Liver (tissue), 9 donors: ENCODE data around the gene SAXO2. TPM values are rescaled to one million over a fixed set of nuclear protein-coding genes. Genes with fewer than 3 reads are reported as not detected.
"Not testable (repeated sequence)": the region's sequence is repeated elsewhere in the genome, so short reads cannot be mapped to it uniquely, and the experiment has no call there.

Experiments used
- DNase-seq: peaks from one replicate; pipeline ENCODE4 v3.0.0-alpha.2; 2017; ENCODE audit warnings: low spot score
- H3K27ac ChIP-seq, 2 donors: one replicate each; pipeline ENCODE4 v1.7.0; 2013; ENCODE audit warnings: inconsistent platforms in 2 of 2, low read length in 2 of 2, control low read depth in 1 of 2, low read depth in 1 of 2, mild to moderate bottlenecking in 1 of 2
- H3K27me3 ChIP-seq, 4 donors: one replicate each; pipeline versions ENCODE4 v1.6.1 to v1.7.0; 2013; ENCODE audit warnings: low read length in 3 of 4, inconsistent platforms in 1 of 4, mild to moderate bottlenecking in 1 of 4, moderate library complexity in 1 of 4; ENCODE audit not compliant: control insufficient read depth in 4 of 4, insufficient read depth in 4 of 4
- H3K36me3 ChIP-seq, 4 donors: one replicate each; pipeline versions ENCODE4 v1.6.1 to v1.7.0; 2013; ENCODE audit warnings: low read length in 3 of 4, mild to moderate bottlenecking in 3 of 4, low read depth in 1 of 4, moderate library complexity in 1 of 4; ENCODE audit not compliant: control insufficient read depth in 4 of 4, insufficient read depth in 3 of 4
- H3K4me1 ChIP-seq, 4 donors: one replicate each; pipeline versions ENCODE4 v1.6.1 to v1.7.0; 2013; ENCODE audit warnings: low read length in 3 of 4, mild to moderate bottlenecking in 3 of 4, moderate library complexity in 1 of 4; ENCODE audit not compliant: control insufficient read depth in 4 of 4, insufficient read depth in 4 of 4
- H3K4me3 ChIP-seq, 3 donors: one replicate each; pipeline versions ENCODE4 v1.6.1 to v1.7.0; 2013; ENCODE audit warnings: low read length in 3 of 3, control low read depth in 1 of 3, low read depth in 1 of 3, mild to moderate bottlenecking in 1 of 3
- H3K9ac ChIP-seq, 2 donors: one replicate each; pipeline ENCODE4 v1.7.0; 2013; ENCODE audit warnings: low read length in 2 of 2, mild to moderate bottlenecking in 2 of 2, moderate library complexity in 2 of 2, control low read depth in 1 of 2, low read depth in 1 of 2
- H3K9me3 ChIP-seq, 4 donors: one replicate each; pipeline versions ENCODE4 v1.6.1 to v1.7.0; 2013; ENCODE audit warnings: low read length in 3 of 4; ENCODE audit not compliant: control insufficient read depth in 4 of 4
- ATF3 ChIP-seq: IDR thresholded peaks from 2 replicates; pipeline ENCODE4 v1.6.1; 2016; ENCODE audit warnings: antibody characterized with exemption
- EGR1 ChIP-seq, 2 donors: IDR thresholded peaks; 2 replicates each; pipeline ENCODE4 v1.6.1; 2016 to 2018; ENCODE audit warnings: antibody characterized with exemption in 2 of 2, low read depth in 2 of 2
- FOXA1 ChIP-seq: IDR thresholded peaks from 2 replicates; pipeline ENCODE4 v1.6.1; 2016; ENCODE audit warnings: antibody characterized with exemption
- FOXA2 ChIP-seq: IDR thresholded peaks from 2 replicates; pipeline ENCODE4 v1.6.1; 2016; ENCODE audit warnings: antibody characterized with exemption
- GABPA ChIP-seq, 2 donors: IDR thresholded peaks in 1 of 2; conservative IDR thresholded peaks in 1 of 2; 2 replicates each; pipeline ENCODE4 v1.6.1; 2016; ENCODE audit warnings: antibody characterized with exemption in 2 of 2, mild to moderate bottlenecking in 1 of 2, moderate library complexity in 1 of 2
- HNF4A ChIP-seq, 2 donors: conservative IDR thresholded peaks; 2 replicates each; pipeline ENCODE4 v1.6.1; 2016; ENCODE audit warnings: antibody characterized with exemption in 2 of 2, mild to moderate bottlenecking in 2 of 2
- HNF4G ChIP-seq: IDR thresholded peaks from 2 replicates; pipeline ENCODE4 v1.6.1; 2016; ENCODE audit warnings: antibody characterized with exemption
- JUND ChIP-seq, 2 donors: IDR thresholded peaks; 2 replicates each; pipeline ENCODE4 v1.6.1; 2016; ENCODE audit warnings: antibody characterized with exemption in 2 of 2
- NR2F2 ChIP-seq: IDR thresholded peaks from 2 replicates; pipeline ENCODE4 v1.6.1; 2016; ENCODE audit warnings: antibody characterized with exemption
- RAD21 ChIP-seq, 2 donors: IDR thresholded peaks; 2 replicates each; pipeline ENCODE4 v1.6.1; 2016; ENCODE audit warnings: antibody characterized with exemption in 2 of 2, mild to moderate bottlenecking in 2 of 2
- REST ChIP-seq: IDR thresholded peaks from 2 replicates; pipeline ENCODE4 v1.6.1; 2016; ENCODE audit warnings: antibody characterized with exemption, mild to moderate bottlenecking
- RXRA ChIP-seq, 2 donors: IDR thresholded peaks; 2 replicates each; pipeline ENCODE4 v1.6.1; 2017 to 2018; ENCODE audit warnings: antibody characterized with exemption in 2 of 2, mild to moderate bottlenecking in 1 of 2
- SP1 ChIP-seq: IDR thresholded peaks from 2 replicates; pipeline ENCODE4 v1.6.1; 2018; ENCODE audit warnings: antibody characterized with exemption, mild to moderate bottlenecking
- TAF1 ChIP-seq: conservative IDR thresholded peaks from 2 replicates; pipeline ENCODE4 v1.6.1; 2016; ENCODE audit warnings: antibody characterized with exemption, mild to moderate bottlenecking
- YY1 ChIP-seq: IDR thresholded peaks from 2 replicates; pipeline ENCODE4 v1.6.1; 2016; ENCODE audit warnings: antibody characterized with exemption, mild to moderate bottlenecking
- ZBTB33 ChIP-seq: IDR thresholded peaks from 2 replicates; pipeline ENCODE4 v1.6.1; 2016; ENCODE audit warnings: antibody characterized with exemption
- WGBS: extraction: QIAGEN DNeasy Blood & Tissue Kit; methylation state at CpG from one replicate; pipeline ENCODE4 v1.1.7; 2013; 5-methylcytosine and 5-hydroxymethylcytosine counted together
- polyA plus RNA-seq, 2 donors: library from polyadenylated mRNA; stranded (reverse) in 1 of 2; unstranded in 1 of 2; fragments of 200-250 nt in 1 of 2; fragments of >200 nt in 1 of 2; fragmentation: Nextera tagmentation in 1 of 2; extraction: Ambion mirVana in 1 of 2; gene quantifications; one replicate each; pipeline versions ENCODE4 v1.2.1 to v1.2.3, GENCODE V29; 2013 to 2015
- total RNA-seq, 2 donors: library from RNA; depleted of rRNA; stranded (reverse); fragments of >200 nt; gene quantifications; one replicate each; pipeline ENCODE4 v1.2.3, GENCODE V29; 2014
- TF ChIP-seq, protein P1 (sequence below): IDR thresholded peaks from 2 replicates; pipeline ENCODE4 v1.6.1; 2016; ENCODE audit warnings: antibody characterized with exemption
- TF ChIP-seq, protein P2 (sequence below): fragments of 150-350 bp; IDR thresholded peaks from 2 replicates; pipeline ENCODE4 v1.5.1; 2017; ENCODE audit warnings: improper control_type of control experiment, low read depth, low read length; ENCODE audit not compliant: missing input control
- donor health status: healthy.
- donor health status: healthy.
- donor health status: healthy.
- donor health status: healthy.
- donor health status: healthy.

The SAXO2 gene
- total RNA-seq (1 to 10 TPM in 1 of 2 donors, under 1 TPM in 1; 0.50 to 1.4 TPM), polyA plus RNA-seq (under 1 TPM; 0.28 to 0.36 TPM)

DNA sequence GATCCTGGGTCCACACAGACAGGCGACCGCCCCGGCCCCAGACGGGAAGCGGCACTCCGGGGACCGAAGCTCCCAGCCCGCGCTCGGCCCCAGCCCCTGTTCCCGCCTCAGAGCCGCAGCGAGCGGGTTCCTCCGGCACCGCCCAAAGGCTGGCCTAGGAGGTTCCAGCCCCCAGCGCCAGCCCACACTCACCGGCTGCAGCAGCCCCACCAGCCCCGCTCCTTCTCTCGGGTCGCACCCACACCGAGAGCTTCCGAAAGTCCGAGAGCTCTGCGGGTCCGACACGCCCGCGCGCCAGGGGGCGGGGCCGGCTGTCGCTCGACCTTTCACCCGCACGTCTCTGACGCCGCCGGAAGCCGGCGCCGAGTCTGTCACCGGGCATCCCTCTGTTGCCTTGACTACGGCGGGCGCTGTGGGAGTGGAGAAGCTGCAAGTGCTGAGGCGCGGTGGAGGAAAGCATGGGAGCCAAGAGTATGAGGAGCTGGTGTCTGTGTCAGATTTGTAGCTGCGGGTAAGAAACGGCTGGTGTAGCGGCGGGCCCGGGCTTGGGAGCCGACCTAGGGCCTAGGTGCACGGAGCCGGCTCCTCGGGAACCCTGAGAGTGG, at the start of gene SAXO2, which contains the start of gene EFL1:
TSS of gene SAXO2 (plus strand) at position 397 of the 605 bp plus-strand sequence. CDS start at position 459, 62 bp downstream.
TSS of gene EFL1 (minus strand) at position 313 of the 605 bp plus-strand sequence. CDS start 956 bp downstream, outside the sequence.
- H3K4me1 ChIP-seq = peaks cover 2 to 16% (median 8%) of the 10 kb centered on the region in 4 donors
- peak within 1 kb of the TSS; percentile 70 to 93 (median 79) for H3K4me3 ChIP-seq
- H3K27ac ChIP-seq = peak within 1 kb of the TSS; percentile 87 to 90

GRCh38 chr15:82216092-82216491, 46.5 kb upstream of the SAXO2 start:
- DNase-seq, H3K27me3 ChIP-seq, H3K27ac ChIP-seq, H3K9ac ChIP-seq, H3K4me1 ChIP-seq, H3K4me3 ChIP-seq, H3K9me3 ChIP-seq: not testable (repeated sequence)
- 94% methylated on average over 2 of the region's 2 CpGs for WGBS
- H3K36me3 ChIP-seq = peaks cover 2 to 17% (median 9%) of the 10 kb centered on the region in 4 donors

More for the DNA sequence above, at the start of gene SAXO2, which contains the start of gene EFL1:
- Histone ChIP-seq H3K27me3 (no peaks in the 10 kb centered on the region), H3K36me3 (peaks cover 0 to 4% (median 4%) of the 10 kb centered on the region in 4 donors), H3K9me3 (no peaks in the 10 kb centered on the region), H3K9ac (peak within 1 kb of the TSS; percentile 47 to 78)
- DNase-seq = peak; percentile 96
- WGBS = under 1% methylated on average over 57 of the region's 57 CpGs
- TF ChIP-seq RAD21 (IDR thresholded peaks at IDR 0.05) (no peak), SP1 (peak; percentile 44), EGR1 (IDR thresholded peaks at IDR 0.05; ENCODE audit: low read depth in 2 of 2) (no peak), GABPA (IDR thresholded peaks at IDR 0.05 in 1 of 2, conservative IDR thresholded peaks at IDR 0.05 in 1 of 2) (peak in 1 of 2 donors; percentile 81), JUND (IDR thresholded peaks at IDR 0.05) (no peak), REST (no peak), ATF3 (no peak), HNF4G (no peak), RXRA (IDR thresholded peaks at IDR 0.05) (peak in 1 of 2 donors; percentile 33), ZBTB33 (no peak), TAF1 (no peak), YY1 (no peak), NR2F2 (peak; percentile 57), FOXA2 (no peak), FOXA1 (no peak), HNF4A (conservative IDR thresholded peaks at IDR 0.05) (no peak)
- TF ChIP-seq, protein P1, sequence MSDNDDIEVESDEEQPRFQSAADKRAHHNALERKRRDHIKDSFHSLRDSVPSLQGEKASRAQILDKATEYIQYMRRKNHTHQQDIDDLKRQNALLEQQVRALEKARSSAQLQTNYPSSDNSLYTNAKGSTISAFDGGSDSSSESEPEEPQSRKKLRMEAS = no peak
- TF ChIP-seq, protein P2, sequence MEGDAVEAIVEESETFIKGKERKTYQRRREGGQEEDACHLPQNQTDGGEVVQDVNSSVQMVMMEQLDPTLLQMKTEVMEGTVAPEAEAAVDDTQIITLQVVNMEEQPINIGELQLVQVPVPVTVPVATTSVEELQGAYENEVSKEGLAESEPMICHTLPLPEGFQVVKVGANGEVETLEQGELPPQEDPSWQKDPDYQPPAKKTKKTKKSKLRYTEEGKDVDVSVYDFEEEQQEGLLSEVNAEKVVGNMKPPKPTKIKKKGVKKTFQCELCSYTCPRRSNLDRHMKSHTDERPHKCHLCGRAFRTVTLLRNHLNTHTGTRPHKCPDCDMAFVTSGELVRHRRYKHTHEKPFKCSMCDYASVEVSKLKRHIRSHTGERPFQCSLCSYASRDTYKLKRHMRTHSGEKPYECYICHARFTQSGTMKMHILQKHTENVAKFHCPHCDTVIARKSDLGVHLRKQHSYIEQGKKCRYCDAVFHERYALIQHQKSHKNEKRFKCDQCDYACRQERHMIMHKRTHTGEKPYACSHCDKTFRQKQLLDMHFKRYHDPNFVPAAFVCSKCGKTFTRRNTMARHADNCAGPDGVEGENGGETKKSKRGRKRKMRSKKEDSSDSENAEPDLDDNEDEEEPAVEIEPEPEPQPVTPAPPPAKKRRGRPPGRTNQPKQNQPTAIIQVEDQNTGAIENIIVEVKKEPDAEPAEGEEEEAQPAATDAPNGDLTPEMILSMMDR = no peak
